Activated CD4-positive, alpha-beta T cell treated with anti-CD3 and anti-CD28 coated beads, Interleukin-2, amount 50 U/mL, for 4 hours (primary cell): ENCODE results near the gene LRRC26.

Experiments
- DNase-seq, 2 experiments: peaks; one replicate each; pipeline ENCODE4 v3.0.0-alpha.2; 2020

LRRC26 gene

DNA sequence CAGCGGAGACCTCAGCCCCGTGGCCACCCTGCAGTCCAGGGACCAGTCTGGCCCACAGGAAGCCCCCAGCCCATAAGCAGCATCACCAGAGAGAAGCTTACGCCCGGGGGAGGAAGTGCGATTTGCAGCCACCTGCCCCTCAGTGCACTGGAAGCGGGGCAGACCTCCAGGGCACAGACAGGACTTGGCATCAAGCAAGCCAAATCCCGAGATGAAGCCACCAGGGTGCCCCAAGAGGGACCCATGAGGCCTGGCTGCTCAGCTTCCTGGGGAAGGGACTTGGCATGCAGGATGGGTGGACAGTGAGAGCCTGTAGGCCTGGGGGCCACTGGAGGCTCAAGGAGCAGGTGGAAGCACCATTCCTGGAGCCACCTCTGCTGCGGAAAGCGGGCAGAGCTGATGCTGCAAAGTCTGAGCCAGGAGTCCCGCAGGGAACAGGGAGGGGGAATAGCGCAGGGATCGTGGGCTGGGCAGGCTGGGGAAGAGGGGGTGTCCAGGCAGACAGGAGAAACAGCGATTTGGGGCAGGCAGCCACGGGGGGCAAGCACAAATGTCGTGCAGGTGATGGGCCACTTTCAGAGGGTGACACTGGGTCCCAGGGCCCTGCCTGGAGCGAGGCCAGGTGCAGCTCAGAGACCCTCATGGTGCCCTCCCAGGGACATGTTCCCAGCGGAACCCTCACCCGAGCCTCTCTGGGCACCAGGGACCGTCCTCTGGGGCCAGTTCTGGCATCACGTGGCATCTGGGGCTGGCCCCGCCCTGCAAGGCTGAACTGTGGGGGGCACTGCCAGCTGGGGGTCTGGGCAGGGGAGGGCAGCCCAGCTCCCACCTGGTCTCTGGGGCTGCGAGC, 3.2 kb downstream of the LRRC26 start:
- no peak for DNase-seq

DNA sequence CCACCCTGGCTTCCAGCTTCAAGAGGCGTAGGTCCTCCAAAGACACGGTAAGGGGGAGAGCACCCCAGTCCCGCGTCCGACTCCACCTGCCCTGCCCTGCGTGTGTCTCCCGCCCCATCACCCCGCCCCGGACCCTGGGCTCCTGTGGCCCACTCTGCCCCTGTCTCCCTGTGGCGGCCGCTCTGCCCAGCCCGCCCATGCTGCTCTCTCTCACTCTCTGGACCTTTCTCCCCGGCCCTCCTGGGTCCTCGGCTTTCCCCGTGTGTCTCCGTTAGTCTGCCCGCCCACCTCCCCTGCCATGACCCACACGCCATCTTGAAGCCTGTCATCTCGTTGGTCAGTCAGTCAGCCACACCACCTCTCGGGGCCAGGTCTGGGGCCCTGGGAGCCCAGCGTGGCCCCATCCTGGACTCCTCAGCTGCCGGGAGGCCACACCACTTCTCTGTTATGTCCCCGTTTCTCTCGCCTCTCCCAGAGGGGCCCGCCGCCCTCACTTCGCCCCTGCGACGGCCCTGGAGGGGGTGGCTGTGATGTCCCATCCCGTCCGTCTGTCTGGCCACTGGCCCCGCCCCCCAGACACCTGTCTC, 4.5 kb downstream of the LRRC26 start:
- no peak for DNase-seq

DNA sequence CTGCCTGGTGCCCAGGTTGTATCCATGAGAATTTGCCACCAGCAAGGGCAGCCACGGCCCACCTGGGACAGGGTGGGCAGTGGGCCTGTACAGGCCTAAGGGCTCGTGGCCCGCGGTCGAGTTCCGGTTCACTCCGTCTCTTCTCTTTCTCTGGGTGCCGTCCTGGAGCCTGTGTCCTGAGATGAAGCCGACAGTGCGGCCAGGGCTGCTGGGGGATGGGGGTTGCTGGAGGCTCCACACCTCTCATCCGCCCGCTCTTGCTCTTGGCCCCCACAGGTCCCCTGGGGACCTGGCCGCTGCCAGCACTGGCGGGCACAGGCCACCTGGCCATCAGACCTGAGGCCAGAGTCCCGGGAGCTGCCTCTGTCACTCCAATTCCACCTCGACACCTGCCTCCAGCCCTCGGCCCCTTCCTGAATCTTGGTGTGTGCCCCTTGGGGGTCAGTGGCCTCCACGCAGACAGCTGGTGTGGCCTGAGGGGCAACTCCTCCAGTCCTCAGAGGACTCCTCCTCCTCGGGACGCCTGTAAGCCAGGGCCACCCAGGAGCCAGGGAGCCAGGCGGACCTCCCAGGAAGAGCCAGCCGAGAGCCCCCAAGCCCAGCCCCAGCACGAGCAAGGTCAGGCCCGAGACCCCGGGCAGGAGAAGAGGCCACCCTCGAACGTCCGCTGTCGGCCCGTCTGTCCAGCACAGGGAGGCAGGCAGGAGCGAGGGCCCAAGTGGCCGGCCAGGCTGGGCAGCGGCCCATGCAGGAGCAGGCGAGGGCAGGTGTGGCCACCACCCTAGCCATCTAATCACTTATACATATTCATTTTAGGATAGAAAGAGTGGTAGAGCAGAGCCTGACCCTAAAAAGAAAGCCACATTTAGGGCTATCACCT, 5.2 kb downstream of the LRRC26 start:
- no peak for DNase-seq

DNA sequence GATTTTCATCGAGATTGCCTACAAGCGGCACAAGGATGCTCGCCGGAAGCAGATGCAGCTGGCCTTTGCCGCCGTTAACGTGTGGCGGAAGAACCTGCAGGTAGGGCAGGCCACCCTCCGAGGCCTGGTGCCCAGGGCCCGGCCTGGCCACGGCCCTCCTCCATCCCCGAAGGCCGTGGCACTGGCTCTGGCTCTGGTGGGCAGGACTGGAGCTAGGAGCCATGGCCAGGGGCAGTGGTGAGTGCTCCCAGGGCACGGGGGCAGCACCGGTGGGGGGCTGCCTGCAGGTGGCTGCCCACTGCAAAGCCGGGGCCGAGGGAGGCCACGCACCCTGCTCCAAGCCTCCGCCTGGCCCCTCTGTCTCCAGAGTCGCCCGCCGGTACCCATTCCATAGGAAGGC, 6.0 kb downstream of the LRRC26 start:
- no peak for DNase-seq

DNA sequence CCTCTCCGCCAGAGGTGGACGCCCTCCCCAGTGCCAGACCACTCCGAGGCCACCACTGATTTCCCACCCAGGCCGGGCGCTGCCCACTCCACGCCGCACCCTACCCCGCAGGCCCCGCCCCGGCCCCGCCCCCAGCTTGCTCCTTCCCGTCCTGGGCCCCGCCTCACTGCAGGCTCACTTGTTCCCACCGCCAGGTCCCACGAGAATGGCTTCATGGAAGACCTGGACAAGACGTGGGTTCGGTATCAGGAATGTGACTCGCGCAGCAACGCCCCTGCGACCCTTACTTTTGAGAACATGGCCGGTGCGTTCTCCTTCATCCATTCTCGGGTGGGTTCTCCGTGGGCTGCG, 6.5 kb downstream of the LRRC26 start:
- DNase-seq, result no peak

DNA sequence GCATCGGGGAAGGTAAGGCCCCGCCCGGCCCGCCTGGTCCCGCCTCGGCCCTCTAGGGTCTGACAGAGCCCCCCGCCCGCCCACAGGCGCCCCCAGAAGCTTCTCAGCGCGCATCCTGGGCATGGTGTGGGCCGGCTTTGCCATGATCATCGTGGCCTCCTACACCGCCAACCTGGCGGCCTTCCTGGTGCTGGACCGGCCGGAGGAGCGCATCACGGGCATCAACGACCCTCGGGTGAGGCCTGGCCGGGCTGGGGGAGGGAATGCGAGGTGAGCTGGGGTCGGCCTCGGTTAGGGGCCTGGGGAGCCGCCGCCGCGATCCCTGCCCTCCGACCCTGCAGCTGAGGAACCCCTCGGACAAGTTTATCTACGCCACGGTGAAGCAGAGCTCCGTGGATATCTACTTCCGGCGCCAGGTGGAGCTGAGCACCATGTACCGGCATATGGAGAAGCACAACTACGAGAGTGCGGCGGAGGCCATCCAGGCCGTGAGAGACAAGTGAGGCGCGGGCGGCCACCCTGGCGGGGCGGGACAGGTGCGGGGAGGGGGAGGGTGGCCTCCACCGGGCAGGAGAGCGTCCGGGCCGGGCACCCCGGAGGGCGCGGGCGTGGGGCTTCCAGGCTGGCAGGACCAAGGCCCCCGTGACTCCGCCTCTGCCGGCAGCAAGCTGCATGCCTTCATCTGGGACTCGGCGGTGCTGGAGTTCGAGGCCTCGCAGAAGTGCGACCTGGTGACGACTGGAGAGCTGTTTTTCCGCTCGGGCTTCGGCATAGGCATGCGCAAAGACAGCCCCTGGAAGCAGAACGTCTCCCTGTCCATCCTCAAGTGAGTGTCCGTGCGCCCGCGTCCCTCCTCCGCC, 7.1 kb downstream of the LRRC26 start:
- peak in 1 of 2 experiments; percentile 14 for DNase-seq

DNA sequence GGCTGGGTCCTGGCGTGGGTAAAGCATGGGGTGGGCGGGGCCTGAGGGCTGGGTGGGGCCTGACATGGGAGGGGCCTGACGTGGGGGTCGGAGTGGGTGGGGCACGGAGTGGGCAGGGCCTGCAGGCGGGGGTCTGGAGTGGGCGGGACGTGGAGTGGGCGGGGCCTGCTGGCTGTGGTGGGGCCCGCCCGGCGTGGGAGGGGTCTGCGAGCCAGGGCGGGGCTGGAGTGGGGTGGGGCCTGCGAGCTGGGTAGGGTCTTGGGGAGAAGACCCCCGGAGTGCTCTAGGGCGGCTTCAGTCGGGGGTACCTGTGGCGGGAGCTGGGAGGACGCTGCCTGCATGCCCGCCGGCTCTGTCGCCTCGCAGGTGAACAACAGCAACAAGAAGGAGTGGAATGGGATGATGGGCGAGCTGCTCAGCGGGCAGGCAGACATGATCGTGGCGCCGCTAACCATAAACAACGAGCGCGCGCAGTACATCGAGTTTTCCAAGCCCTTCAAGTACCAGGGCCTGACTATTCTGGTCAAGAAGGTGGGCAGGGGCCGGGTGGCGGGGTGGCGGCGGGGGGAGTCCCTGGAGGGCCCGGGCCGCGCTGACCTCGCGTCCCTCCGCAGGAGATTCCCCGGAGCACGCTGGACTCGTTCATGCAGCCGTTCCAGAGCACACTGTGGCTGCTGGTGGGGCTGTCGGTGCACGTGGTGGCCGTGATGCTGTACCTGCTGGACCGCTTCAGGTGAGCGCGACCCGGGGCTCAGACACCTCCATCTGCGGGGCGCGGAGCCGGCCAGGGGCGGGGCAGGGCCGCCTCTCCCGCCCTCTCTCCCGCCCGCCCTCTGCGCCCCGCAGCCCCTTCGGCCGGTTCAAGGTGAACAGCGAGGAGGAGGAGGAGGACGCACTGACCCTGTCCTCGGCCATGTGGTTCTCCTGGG, 8.0 kb downstream of the LRRC26 start:
- DNase-seq, result no peak

DNA sequence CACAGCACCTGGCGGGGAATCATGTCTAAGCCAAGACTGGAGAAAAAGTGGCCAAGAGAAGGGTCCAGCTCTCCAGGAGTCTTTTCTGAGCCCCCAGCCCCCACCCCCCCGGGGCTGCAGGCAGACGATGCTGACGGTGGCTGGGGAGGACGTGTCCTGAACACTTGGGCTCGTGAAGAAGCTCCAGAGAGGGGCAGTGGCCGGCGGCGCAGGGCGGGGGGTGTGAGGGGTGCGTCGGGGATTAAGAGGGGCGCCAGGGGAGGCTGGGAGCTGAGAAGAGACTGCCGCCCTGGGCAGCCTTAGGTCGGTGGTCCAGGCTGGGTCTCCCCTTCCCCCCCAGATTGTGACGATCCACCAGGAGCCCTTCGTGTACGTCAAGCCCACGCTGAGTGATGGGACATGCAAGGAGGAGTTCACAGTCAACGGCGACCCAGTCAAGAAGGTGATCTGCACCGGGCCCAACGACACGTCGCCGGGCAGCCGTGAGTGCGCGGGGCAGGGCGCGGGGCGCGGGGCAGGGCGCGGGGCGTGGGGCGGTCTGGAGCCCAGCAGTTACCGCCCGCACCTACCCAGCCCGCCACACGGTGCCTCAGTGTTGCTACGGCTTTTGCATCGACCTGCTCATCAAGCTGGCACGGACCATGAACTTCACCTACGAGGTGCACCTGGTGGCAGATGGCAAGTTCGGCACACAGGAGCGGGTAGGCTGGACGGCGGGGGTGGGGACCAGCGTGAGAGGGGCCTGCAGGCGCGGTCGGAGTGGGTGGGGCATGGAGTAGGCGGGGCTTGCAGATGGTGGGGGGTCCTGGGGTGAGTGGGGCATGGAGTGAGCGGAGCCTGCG, 8.9 kb downstream of the LRRC26 start:
- no peak for DNase-seq

DNA sequence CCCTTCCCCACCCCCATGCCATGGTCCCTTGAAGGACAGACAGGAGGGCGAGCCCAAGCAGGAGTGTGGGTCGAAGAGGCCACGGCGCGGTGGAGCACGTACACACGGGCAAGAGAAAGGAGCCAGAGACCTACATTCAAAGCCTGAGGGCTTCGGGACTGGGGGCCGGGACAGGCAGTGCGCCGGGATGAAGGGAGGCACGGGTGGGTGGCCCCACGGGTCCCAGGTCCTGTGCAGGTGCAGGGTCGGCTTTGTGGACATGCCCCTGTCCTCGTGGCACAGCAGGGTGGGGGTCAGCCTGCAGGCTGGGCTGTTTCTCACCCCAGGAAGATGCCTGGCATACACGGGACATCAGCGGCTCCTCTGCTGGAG, 9.8 kb downstream of the LRRC26 start:
- no peak for DNase-seq

DNA sequence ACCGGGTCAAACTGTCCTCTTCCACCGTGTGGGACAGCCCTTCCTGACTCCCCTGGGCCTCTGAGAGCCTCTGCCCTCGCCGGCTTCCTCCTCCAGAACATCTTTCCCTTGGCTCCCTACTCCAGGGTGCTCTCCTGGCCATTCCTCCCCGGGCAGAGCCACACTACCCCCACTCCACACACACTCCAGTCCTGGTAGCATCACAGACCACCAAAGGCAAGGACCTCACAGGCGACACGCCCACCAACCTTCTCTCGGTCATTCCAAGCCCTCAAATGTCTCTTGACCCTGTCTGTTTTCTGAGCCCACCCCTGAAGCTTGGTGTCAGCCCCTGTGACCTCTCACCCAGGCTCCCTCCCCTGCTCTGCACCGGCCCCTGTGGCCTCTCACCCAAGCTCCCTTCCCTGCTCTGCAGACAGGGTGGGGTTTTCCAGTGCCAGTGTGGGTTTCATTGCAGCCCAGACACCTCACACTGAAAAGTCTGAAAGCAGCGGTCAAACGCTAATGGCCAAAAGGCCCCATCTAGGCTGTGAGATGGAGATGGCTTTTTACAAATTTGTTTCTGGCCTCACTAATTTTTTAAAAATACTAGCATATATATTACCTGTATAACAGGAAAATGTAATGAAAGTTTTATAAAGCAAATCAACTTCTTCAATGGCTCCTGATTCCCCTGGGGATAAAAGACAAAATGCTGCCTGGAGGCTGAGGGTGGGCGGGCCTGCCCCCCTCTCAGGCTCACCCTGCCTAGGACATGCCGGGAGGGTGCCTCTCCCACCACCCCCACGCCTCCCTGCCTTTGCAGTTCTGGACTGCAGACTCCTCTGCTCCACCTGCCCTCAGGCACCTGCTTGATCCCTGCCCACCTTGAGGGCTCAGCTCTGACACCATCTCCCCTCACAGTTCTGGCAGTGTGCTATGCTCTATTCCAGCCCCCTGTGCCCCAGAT, 10.5 kb downstream of the LRRC26 start:
- no peak for DNase-seq

DNA sequence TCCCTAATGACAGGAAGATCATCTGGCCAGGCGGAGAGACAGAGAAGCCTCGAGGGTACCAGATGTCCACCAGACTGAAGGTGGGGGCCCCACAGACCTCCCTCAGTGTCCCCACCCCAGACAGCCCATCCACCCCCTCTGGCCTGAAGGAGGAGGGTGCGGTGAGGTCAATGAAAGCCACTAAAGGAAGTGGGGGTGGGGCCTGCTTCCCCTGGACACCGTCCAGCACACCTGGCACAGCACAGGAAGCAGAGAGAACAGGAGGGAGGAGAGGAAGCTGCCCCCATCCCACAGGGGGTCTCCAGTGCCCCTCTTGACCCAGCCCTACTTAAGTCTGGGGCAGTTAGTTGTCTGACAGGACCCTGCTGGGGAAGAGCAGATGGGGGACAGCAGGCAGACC, 11.2 kb downstream of the LRRC26 start:
- DNase-seq, result no peak

DNA sequence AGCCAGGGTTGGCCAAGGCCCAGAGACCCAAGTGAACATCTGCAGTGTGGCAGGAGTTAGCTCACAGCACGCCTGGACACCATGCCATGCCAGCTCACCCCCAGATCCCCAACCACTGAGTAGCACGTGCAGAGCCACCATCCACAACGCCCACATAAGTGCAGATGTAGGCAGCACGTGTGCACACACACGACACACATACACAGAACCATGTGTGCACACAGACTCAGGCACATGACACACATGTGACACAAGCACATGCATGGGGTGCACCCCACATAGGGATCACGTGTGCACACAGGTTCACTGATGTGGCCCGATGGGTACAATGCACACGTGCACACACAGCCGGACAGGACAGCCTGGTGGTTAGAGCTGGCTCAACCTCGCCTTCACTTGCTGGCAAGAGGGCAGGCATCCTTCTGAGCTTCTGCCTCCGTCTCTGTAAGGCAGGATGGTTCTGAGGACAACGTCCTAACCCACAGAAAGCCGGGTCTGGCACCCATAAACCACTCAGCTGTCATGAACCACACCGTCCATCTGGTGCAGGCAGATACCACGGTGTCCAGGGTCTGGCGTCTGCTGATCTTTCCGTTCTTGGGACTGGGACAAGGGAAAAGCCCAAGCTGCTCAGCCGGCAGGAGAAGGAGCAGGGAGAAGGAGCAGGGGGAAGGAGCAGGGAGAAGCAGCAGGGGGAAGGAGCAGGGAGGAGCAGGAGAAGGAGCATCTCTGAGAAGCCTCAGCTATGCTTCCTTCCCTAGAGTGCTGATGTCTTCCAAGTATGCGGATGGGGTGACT, 12.0 kb downstream of the LRRC26 start:
- no peak for DNase-seq

DNA sequence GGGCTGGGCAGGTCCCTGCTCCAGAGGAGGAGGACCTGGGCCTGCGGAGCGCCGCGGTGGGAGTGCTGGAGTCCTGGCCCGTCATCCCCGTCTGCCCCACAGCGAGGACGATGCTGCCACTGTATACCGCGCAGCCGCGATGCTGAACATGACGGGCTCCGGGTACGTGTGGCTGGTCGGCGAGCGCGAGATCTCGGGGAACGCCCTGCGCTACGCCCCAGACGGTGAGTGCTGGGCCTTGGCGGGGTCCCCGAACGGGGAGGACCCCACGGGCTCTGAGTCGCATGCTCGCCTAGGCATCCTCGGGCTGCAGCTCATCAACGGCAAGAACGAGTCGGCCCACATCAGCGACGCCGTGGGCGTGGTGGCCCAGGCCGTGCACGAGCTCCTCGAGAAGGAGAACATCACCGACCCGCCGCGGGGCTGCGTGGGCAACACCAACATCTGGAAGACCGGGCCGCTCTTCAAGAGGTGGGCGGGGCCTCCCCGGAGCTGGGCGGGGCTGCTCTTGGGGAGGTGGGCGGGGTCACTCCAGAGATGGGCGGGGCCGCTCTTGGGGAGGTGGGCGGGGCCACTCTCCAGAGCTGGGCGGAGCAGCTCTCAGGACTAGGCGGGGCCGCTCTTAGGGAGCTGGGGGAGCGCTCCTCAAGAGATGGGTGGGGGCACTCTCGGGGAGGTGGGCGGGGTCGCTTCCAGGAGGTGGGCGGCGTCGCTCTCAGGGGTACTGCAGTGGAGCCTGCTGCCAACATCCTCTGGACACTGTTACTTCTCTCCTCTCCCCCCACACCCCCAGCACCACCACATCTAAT, 13.1 kb downstream of the LRRC26 start:
- peak; percentile 56 to 67 for DNase-seq

DNA sequence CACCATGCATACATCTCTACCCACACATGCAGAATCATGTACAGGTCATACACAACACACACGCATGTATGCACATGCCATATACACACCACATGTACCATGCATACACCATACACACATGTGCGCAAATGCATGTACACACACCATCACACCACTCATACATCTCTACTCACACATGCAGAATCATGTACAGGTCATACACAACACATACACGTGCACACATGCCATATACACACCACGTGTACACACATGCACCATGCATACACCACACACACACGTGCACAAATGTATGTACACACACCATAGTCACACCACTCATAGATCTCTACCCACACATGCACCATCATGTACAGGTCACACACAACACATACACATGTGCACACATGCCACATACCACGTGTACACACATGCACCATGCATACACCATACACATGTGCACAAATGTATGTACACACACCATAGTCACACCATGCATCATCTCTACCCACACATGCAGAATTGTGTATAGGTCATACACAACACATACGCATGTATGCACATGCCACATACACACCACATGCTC, 16.9 kb downstream of the LRRC26 start:
- DNase-seq, result no peak

DNA sequence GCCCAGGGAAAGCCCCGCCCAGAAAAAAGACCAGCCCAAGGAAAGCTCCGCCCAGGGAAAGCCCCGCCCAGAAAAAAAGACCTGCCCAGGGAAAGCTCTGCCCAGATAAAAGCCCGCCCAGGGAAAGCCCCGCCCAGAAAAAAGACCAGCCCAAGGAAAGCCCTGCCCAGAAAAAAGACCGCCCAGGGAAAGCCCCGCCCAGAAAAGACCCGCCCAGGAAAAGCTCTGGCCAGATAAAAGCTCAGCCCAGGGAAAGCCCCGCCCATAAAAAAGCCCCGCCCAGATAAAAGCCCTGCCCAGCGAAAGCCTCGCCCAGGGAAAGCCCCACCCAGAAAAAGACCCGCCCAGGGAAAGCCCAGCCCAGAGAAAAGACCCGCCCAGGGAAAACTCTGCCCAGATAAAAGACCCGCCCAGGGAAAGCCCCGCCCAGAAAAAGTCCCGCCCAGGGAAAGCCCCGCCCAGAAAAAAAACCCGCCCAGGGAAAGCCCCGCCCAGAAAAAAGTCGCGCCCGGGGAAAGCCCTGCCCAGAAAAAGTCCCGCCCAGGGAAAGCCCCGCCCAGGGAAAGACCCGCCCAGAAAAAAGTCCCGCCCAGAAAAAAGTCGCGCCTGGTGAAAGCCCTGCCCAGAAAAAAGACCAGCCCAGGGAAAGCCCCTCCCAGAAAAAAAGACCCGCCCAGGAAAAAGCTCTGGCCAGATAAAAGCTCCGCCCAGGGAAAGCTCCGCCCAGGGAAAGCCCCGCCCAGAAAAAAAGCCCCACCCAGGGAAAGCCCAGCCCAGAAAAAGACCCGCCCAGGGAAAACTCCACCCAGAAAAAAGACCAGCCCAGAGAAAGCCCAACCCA, 19.0 kb downstream of the LRRC26 start:
- no peak for DNase-seq

DNA sequence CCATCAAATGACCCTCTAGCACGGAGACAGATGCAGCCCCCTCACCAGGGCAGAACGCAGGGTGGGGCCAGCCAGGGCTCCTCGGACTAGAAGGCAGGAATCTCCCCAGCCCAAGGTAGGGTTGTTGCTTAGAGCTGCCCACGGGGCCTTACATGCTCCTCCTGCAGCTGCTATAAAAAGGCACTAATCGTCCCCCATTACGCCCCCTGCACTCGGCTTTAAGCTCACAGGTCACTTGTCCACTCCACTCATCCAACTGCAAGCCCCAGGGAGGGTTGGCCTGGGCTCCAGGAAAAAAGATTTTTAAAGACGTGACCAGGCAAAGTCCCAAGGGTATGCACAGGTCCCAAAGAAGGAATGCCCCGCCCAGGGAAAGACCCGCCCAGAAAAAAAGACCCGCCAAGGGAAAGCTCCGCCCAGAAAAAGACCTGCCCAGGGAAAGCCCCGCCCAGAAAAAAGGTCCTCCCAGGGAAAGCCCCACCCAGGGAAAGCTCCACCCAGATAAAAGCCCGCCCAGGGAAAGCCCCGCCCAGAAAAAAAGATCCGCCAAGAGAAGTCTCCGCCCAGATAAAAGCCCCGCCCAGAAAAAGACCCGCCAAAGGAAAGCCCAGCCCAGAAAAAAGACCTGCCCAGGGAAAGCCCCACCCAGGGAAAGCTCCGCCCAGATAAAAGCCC, 19.8 kb downstream of the LRRC26 start:
- no peak for DNase-seq
